ENCODE results near the gene WWOX.
A peak's percentile ranks its signal among the peaks of the same experiment; 100 is the strongest.

Gene WWOX

GRCh38 chr16:78385086-78385805 is 285.8 kb downstream of the WWOX start:
- H3K4me2 ChIP-seq (ENCODE audit: low read length), result no peak overlapping the region
- no peaks in the 10 kb centered on the region for H3K79me2 ChIP-seq (ENCODE audit: control insufficient read depth, insufficient read depth, low read length, poor library complexity)
- H3K4me1 ChIP-seq (ENCODE audit: control insufficient read depth in 1 of 2, insufficient read depth in 2 of 2, low read length in 2 of 2), result no peaks in the 10 kb centered on the region
- H3K36me3 ChIP-seq (ENCODE audit: control insufficient read depth in 1 of 2, insufficient read depth in 2 of 2, low read length in 2 of 2), result no peaks in the 10 kb centered on the region
- H3K18ac ChIP-seq (ENCODE audit: low read length), result no peak overlapping the region
- H2BK12ac ChIP-seq (ENCODE audit: low read length), result no peak overlapping the region
- H3K9ac ChIP-seq (ENCODE audit: low read length), result no peak overlapping the region
- H3K4me3 ChIP-seq (ENCODE audit: low read depth, low read length), result no peak overlapping the region
- H3K27ac ChIP-seq (ENCODE audit: low read depth, low read length), result no peak overlapping the region
- no peak overlapping the region for H3K14ac ChIP-seq (ENCODE audit: low read length)
- no peak overlapping the region for H2AK5ac ChIP-seq (ENCODE audit: low read length)
- H3K27me3 ChIP-seq (ENCODE audit: insufficient read depth, low read length), result no peaks in the 10 kb centered on the region
- H3K23ac ChIP-seq (ENCODE audit: low read length), result no peak overlapping the region
- no peak overlapping the region for H3K4ac ChIP-seq (ENCODE audit: low read depth, low read length)
- no peak overlapping the region for H4K8ac ChIP-seq (ENCODE audit: low read depth, low read length)
- H3K79me1 ChIP-seq (ENCODE audit: low read length), result no peaks in the 10 kb centered on the region
- no peak overlapping the region for H2BK5ac ChIP-seq (ENCODE audit: low read depth, low read length, poor library complexity)
- no peak for DNase-seq
- H2AFZ ChIP-seq (ENCODE audit: insufficient read depth, low read length, poor library complexity), result no peak overlapping the region
- no peak overlapping the region for H2BK120ac ChIP-seq (ENCODE audit: insufficient read depth, low read length, poor library complexity)
- no peaks in the 10 kb centered on the region for H3K9me3 ChIP-seq (ENCODE audit: insufficient read depth, low read depth, low read length)
- no peak overlapping the region for H4K91ac ChIP-seq (ENCODE audit: low read depth, low read length)
- WGBS (ENCODE audit: extremely low coverage, insufficient coverage, insufficient read length), result no CpG with 5 or more reads among the region's 7 CpGs
- no peak overlapping the region for H4K12ac ChIP-seq (ENCODE audit: low read depth, low read length)

- H3K36me3 ChIP-seq (ENCODE audit: control insufficient read depth in 1 of 2, insufficient read depth in 2 of 2, low read length in 2 of 2), result no peaks in the 10 kb centered on the region
- WGBS (ENCODE audit: extremely low coverage, insufficient coverage, insufficient read length), result no CpG with 5 or more reads among the region's 15 CpGs
- H3K4me3 ChIP-seq (ENCODE audit: low read depth, low read length), result no peak overlapping the region
- H3K4ac ChIP-seq (ENCODE audit: low read depth, low read length), result no peak overlapping the region
- no peak overlapping the region for H2AK5ac ChIP-seq (ENCODE audit: low read length)
- H2BK12ac ChIP-seq (ENCODE audit: low read length), result no peak overlapping the region
- no peak overlapping the region for H4K12ac ChIP-seq (ENCODE audit: low read depth, low read length)
- no peak overlapping the region for H2BK5ac ChIP-seq (ENCODE audit: low read depth, low read length, poor library complexity)
- no peaks in the 10 kb centered on the region for H3K27me3 ChIP-seq (ENCODE audit: insufficient read depth, low read length)
- H4K91ac ChIP-seq (ENCODE audit: low read depth, low read length), result no peak overlapping the region
- H3K27ac ChIP-seq (ENCODE audit: low read depth, low read length), result no peak overlapping the region
- no peak overlapping the region for H3K14ac ChIP-seq (ENCODE audit: low read length)
- no peak overlapping the region for H3K18ac ChIP-seq (ENCODE audit: low read length)
- H3K9ac ChIP-seq (ENCODE audit: low read length), result no peak overlapping the region
- no peaks in the 10 kb centered on the region for H3K79me1 ChIP-seq (ENCODE audit: low read length)
- H3K4me2 ChIP-seq (ENCODE audit: low read length), result no peak overlapping the region
- H2AFZ ChIP-seq (ENCODE audit: insufficient read depth, low read length, poor library complexity), result no peak overlapping the region
- DNase-seq, result no peak
- H3K4me1 ChIP-seq (ENCODE audit: control insufficient read depth in 1 of 2, insufficient read depth in 2 of 2, low read length in 2 of 2), result no peaks in the 10 kb centered on the region
- no peaks in the 10 kb centered on the region for H3K9me3 ChIP-seq (ENCODE audit: insufficient read depth, low read depth, low read length)
- H4K8ac ChIP-seq (ENCODE audit: low read depth, low read length), result no peak overlapping the region
- no peak overlapping the region for H3K23ac ChIP-seq (ENCODE audit: low read length)
- H3K79me2 ChIP-seq (ENCODE audit: control insufficient read depth, insufficient read depth, low read length, poor library complexity), result no peaks in the 10 kb centered on the region
- H2BK120ac ChIP-seq (ENCODE audit: insufficient read depth, low read length, poor library complexity), result no peak overlapping the region
Measured at GRCh38 chr16:78386557-78387324, 287.3 kb downstream of the WWOX start.

GRCh38 chr16:78389009-78389498 is 289.6 kb downstream of the WWOX start:
- Histone ChIP-seq H4K12ac (ENCODE audit: low read depth, low read length) (no peak overlapping the region), H3K4me3 (ENCODE audit: low read depth, low read length) (no peak overlapping the region), H4K8ac (ENCODE audit: low read depth, low read length) (no peak overlapping the region), H3K27me3 (ENCODE audit: insufficient read depth, low read length) (no peaks in the 10 kb centered on the region), H3K9ac (ENCODE audit: low read length) (no peak overlapping the region), H3K4me2 (ENCODE audit: low read length) (no peak overlapping the region), H3K79me2 (ENCODE audit: control insufficient read depth, insufficient read depth, low read length, poor library complexity) (no peaks in the 10 kb centered on the region), H3K36me3 (ENCODE audit: control insufficient read depth in 1 of 2, insufficient read depth in 2 of 2, low read length in 2 of 2) (peaks cover 0 to 3% of the 10 kb centered on the region in 2 experiments), H3K23ac (ENCODE audit: low read length) (no peak overlapping the region), H2BK12ac (ENCODE audit: low read length) (no peak overlapping the region), H3K4ac (ENCODE audit: low read depth, low read length) (no peak overlapping the region), H3K14ac (ENCODE audit: low read length) (no peak overlapping the region), H2AK5ac (ENCODE audit: low read length) (no peak overlapping the region), H4K91ac (ENCODE audit: low read depth, low read length) (no peak overlapping the region), H2BK5ac (ENCODE audit: low read depth, low read length, poor library complexity) (no peak overlapping the region), H3K27ac (ENCODE audit: low read depth, low read length) (no peak overlapping the region), H3K4me1 (ENCODE audit: control insufficient read depth in 1 of 2, insufficient read depth in 2 of 2, low read length in 2 of 2) (no peaks in the 10 kb centered on the region), H2AFZ (ENCODE audit: insufficient read depth, low read length, poor library complexity) (no peak overlapping the region), H2BK120ac (ENCODE audit: insufficient read depth, low read length, poor library complexity) (no peak overlapping the region), H3K9me3 (ENCODE audit: insufficient read depth, low read depth, low read length) (peaks cover 6% of the 10 kb centered on the region), H3K79me1 (ENCODE audit: low read length) (no peaks in the 10 kb centered on the region), H3K18ac (ENCODE audit: low read length) (no peak overlapping the region)
- WGBS (ENCODE audit: extremely low coverage, insufficient coverage, insufficient read length), result no CpG with 5 or more reads among the region's 8 CpGs
- DNase-seq, result no peak

- no peak overlapping the region for H3K18ac ChIP-seq (ENCODE audit: low read length)
- no CpG with 5 or more reads among the region's 4 CpGs for WGBS (ENCODE audit: extremely low coverage, insufficient coverage, insufficient read length)
- H3K14ac ChIP-seq (ENCODE audit: low read length), result no peak overlapping the region
- no peaks in the 10 kb centered on the region for H3K79me2 ChIP-seq (ENCODE audit: control insufficient read depth, insufficient read depth, low read length, poor library complexity)
- DNase-seq, result no peak
- no peaks in the 10 kb centered on the region for H3K4me1 ChIP-seq (ENCODE audit: control insufficient read depth in 1 of 2, insufficient read depth in 2 of 2, low read length in 2 of 2)
- H3K79me1 ChIP-seq (ENCODE audit: low read length), result no peaks in the 10 kb centered on the region
- H3K4me2 ChIP-seq (ENCODE audit: low read length), result no peak overlapping the region
- H2AK5ac ChIP-seq (ENCODE audit: low read length), result no peak overlapping the region
- H4K8ac ChIP-seq (ENCODE audit: low read depth, low read length), result no peak overlapping the region
- H3K4me3 ChIP-seq (ENCODE audit: low read depth, low read length), result no peak overlapping the region
- H3K27ac ChIP-seq (ENCODE audit: low read depth, low read length), result no peak overlapping the region
- H2BK12ac ChIP-seq (ENCODE audit: low read length), result no peak overlapping the region
- H2BK5ac ChIP-seq (ENCODE audit: low read depth, low read length, poor library complexity), result no peak overlapping the region
- no peak overlapping the region for H4K91ac ChIP-seq (ENCODE audit: low read depth, low read length)
- no peak overlapping the region for H2AFZ ChIP-seq (ENCODE audit: insufficient read depth, low read length, poor library complexity)
- H3K23ac ChIP-seq (ENCODE audit: low read length), result peak overlapping the region; percentile 45
- no peak overlapping the region for H4K12ac ChIP-seq (ENCODE audit: low read depth, low read length)
- no peak overlapping the region for H2BK120ac ChIP-seq (ENCODE audit: insufficient read depth, low read length, poor library complexity)
- no peaks in the 10 kb centered on the region for H3K27me3 ChIP-seq (ENCODE audit: insufficient read depth, low read length)
- H3K9ac ChIP-seq (ENCODE audit: low read length), result no peak overlapping the region
- H3K4ac ChIP-seq (ENCODE audit: low read depth, low read length), result no peak overlapping the region
- peaks cover 6% of the 10 kb centered on the region for H3K9me3 ChIP-seq (ENCODE audit: insufficient read depth, low read depth, low read length)
- H3K36me3 ChIP-seq (ENCODE audit: control insufficient read depth in 1 of 2, insufficient read depth in 2 of 2, low read length in 2 of 2), result peaks cover 0 to 3% of the 10 kb centered on the region in 2 experiments
Measured at GRCh38 chr16:78390092-78390491, 290.6 kb downstream of the WWOX start.
